Stomach (tissue), 4 donors: ENCODE measurements around the gene SIK3.

Experiments used
- EP300 ChIP-seq: sonication (generic); formaldehyde crosslinking; IDR thresholded peaks from one replicate; pipeline ENCODE4 v1.6.1; 2017; ENCODE audit warnings: antibody characterized with exemption
- POLR2AphosphoS5 ChIP-seq, 3 donors: sonication (generic); formaldehyde crosslinking; IDR thresholded peaks; one replicate each; pipeline ENCODE4 v1.6.1; 2016; ENCODE audit warnings: antibody characterized with exemption in 3 of 3
- TF ChIP-seq, protein P1 (sequence below), 7 experiments: fragments of 450-650 bp in 4 of 7; fragments of 200-600 bp in 3 of 7; sonication (generic) in 3 of 7; IDR thresholded peaks; one replicate each; pipeline ENCODE4 v1.5.1; 2016 to 2019; ENCODE audit warnings: antibody characterized with exemption in 7 of 7, control low read depth in 2 of 7, mild to moderate bottlenecking in 1 of 7

DNA sequence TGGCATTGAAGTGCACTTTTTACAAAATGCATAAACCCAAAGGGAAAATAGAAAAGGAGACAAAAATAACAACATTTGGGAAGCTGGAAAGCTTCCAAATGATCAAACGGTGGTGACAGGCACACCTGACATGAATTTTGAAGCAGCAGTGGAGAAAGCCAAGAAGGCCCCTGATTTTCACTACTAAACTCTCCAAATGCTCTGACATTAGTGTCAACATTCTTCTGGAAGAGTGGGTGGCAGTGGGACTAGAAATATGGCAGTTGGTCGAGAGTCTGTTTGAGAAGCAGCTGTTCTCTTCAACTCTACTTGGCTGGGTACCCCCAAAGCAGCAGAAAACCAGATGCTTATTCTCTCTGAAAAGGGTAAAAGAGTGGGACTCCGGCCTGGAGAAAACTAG, 294.2 kb downstream of the SIK3 start:
- TF ChIP-seq, protein P1, sequence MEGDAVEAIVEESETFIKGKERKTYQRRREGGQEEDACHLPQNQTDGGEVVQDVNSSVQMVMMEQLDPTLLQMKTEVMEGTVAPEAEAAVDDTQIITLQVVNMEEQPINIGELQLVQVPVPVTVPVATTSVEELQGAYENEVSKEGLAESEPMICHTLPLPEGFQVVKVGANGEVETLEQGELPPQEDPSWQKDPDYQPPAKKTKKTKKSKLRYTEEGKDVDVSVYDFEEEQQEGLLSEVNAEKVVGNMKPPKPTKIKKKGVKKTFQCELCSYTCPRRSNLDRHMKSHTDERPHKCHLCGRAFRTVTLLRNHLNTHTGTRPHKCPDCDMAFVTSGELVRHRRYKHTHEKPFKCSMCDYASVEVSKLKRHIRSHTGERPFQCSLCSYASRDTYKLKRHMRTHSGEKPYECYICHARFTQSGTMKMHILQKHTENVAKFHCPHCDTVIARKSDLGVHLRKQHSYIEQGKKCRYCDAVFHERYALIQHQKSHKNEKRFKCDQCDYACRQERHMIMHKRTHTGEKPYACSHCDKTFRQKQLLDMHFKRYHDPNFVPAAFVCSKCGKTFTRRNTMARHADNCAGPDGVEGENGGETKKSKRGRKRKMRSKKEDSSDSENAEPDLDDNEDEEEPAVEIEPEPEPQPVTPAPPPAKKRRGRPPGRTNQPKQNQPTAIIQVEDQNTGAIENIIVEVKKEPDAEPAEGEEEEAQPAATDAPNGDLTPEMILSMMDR (IDR thresholded peaks at IDR 0.05) = no peak
- TF ChIP-seq EP300 (no peak), POLR2AphosphoS5 (IDR thresholded peaks at IDR 0.05) (no peak)
